Activated T-helper 17 cell treated with anti-CD3 and anti-CD28 coated beads, Interleukin-2, amount 50 U/mL, for 72 hours (primary cell): ENCODE results near the gene SNAP29. TPM values are rescaled to one million over a fixed set of nuclear protein-coding genes. Genes with fewer than 3 reads are reported as not detected.
"Not testable (repeated sequence)": the region's sequence is repeated elsewhere in the genome, so short reads cannot be mapped to it uniquely, and the experiment has no call there.

Experiments
- ATAC-seq: fragments of 150-1000 bp; cut with Tn5 transposase; replicated peaks from 2 replicates; pipeline ENCODE4 v1.10.0; 2021; ENCODE audit warnings: mild to moderate bottlenecking, moderate library complexity
- H3K27ac Mint-ChIP-seq: one replicate; pipeline ENCODE4 v1.8.0; 2022; ENCODE audit warnings: mixed read lengths
- H3K27me3 Mint-ChIP-seq: one replicate; pipeline ENCODE4 v1.8.0; 2022; ENCODE audit warnings: mixed read lengths
- H3K36me3 Mint-ChIP-seq: one replicate; pipeline ENCODE4 v1.8.0; 2022; ENCODE audit warnings: low read depth, mild to moderate bottlenecking, mixed read lengths
- H3K4me1 Mint-ChIP-seq: one replicate; pipeline ENCODE4 v1.8.0; 2022; ENCODE audit warnings: mixed read lengths
- H3K4me3 Mint-ChIP-seq: one replicate; pipeline ENCODE4 v1.8.0; 2022; ENCODE audit warnings: mild to moderate bottlenecking, mixed read lengths
- H3K9me3 Mint-ChIP-seq: one replicate; pipeline ENCODE4 v1.8.0; 2022; ENCODE audit warnings: mixed read lengths
- total RNA-seq, 2 donors: library from RNA; stranded (reverse); gene quantifications; one replicate each; pipeline ENCODE4 v1.2.3, GENCODE V29; 2022

Gene SNAP29
- total RNA-seq, 2 donors from 2014 or later: 22.4 to 29.5 TPM

- H3K27me3 Mint-ChIP-seq, H3K4me3 Mint-ChIP-seq, ATAC-seq, H3K4me1 Mint-ChIP-seq, H3K27ac Mint-ChIP-seq, H3K9me3 Mint-ChIP-seq: not testable (repeated sequence)
- peaks cover 80% of the 10 kb centered on the region for H3K36me3 Mint-ChIP-seq
These were observed 33.6 kb upstream of the SNAP29 start for GRCh38 chr22:20825216-20825615.

DNA sequence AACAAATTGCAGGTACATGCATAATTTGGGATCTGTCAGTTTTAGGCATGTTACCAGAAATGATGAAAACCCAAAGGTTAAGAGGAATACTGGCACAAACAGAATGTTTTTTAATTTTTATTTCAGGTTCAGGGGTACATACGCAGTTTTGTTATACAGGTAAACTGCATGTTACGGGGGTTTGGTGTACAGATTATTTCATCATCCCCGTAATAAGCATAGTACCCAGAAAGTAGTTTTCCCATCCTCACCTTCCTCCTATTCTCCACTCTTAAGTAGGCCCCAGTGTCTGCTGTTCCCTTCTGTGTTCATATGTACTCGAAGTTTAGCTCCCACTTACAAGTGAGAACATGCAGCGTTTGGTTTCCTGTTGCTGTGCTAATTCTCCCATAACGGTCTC is 33.2 kb upstream of the SNAP29 start:
- H3K36me3 Mint-ChIP-seq: peaks cover 80% of the 10 kb centered on the region

DNA sequence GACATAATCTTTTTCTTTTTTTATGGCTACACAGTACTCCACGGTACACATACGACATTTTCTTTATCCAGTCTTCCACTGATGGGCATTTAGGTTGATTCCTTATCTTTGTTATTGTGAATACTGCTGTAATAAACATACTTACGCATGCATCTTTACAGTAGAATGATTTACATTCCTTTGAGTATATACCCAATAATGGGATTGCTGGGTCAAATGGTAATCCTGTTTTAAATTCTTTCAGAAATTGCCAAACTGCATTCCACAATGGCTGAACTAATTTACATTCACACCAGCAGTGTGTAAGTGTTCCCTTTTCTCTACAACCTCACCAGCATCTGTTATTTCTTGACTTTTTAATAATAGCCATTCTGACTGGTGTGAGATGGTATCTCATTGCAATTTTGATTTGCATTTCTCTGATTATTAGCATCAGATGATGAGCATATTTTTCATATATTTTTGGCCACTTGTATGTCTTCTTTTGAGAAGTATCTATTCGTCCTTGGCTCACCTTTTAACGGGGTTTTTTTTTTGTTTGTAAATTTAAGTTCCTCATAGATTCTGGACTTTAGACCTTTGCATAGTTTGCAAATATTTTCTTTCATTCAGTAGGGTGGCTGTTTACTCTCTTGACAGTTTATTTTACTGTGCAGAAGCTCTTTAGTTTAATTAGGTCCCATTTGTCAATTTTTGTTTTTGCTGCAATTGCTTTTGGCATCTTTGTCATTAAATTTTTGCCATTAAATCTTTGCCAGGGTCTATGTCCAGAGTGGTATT is 32.2 kb upstream of the SNAP29 start:
- not testable (repeated sequence) for H3K27ac Mint-ChIP-seq, H3K4me3 Mint-ChIP-seq, H3K9me3 Mint-ChIP-seq, H3K27me3 Mint-ChIP-seq, H3K4me1 Mint-ChIP-seq, ATAC-seq
- peaks cover 85% of the 10 kb centered on the region for H3K36me3 Mint-ChIP-seq

More for the DNA sequence above, 33.2 kb upstream of the SNAP29 start:
- no peaks in the 10 kb centered on the region for H3K27me3 Mint-ChIP-seq
- H3K4me3 Mint-ChIP-seq: no peak overlapping the region
- H3K9me3 Mint-ChIP-seq: no peaks in the 10 kb centered on the region
- H3K4me1 Mint-ChIP-seq: no peaks in the 10 kb centered on the region
- ATAC-seq: no peak
- H3K27ac Mint-ChIP-seq: no peak overlapping the region

DNA sequence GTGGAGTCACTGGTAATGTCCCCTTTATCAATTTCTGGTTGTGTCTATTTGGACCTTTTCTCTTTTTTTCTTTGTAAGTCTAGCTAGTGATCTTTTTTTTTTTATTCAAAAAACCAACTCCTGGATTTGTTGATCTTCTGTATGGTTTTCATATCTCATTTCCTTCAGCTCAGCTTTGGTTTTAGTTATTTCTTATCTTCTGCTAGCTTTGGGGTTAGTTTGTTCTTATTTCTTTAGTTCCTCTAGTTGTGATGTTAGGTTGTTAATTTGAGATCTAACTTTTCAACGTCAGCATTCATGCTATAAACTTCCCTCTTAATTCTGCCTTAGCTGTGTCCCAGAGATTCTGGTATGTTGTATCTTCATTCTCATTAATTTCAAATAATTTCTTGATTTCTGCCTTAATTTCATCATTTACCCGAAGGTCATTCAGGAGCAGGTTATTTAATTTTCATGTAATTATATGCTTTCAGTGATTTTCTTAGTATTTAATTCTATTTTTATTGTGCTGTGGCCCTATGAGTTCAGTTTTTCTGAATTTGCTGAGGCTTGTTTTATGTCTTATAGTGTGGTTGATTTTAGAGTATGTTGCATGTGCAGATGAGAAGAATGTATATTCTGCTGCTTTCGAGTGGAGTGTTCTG is 29.2 kb upstream of the SNAP29 start:
- Mint-ChIP-seq H3K4me1 (no peaks in the 10 kb centered on the region), H3K4me3 (no peak overlapping the region), H3K9me3 (no peaks in the 10 kb centered on the region), H3K27me3 (no peaks in the 10 kb centered on the region), H3K36me3 (peaks cover 93% of the 10 kb centered on the region), H3K27ac (no peak overlapping the region)
- no peak for ATAC-seq

DNA sequence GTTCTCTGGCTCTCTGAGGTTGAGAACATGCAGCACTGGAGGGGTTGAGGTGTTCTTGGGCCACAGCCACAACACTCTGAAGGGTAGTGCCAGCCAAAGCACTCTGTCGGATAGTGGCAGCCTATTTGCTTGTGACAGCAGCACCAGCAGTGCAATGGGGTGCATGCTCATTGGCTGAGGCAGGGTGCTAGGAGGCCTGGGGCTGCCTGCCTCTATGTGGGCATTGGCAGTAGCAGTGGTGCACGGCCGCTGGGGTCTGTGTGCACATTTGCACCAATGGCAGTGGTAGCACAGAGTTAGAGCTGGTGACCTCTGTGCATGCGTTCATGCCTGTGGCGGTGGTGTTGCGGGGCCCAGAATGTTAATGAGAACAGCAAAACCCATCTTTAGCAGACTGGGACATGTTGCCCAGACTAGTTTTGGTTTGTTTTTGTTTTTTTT is 25.6 kb upstream of the SNAP29 start:
- no peak overlapping the region for H3K27ac Mint-ChIP-seq
- no peaks in the 10 kb centered on the region for H3K9me3 Mint-ChIP-seq
- no peak for ATAC-seq
- peaks cover 71% of the 10 kb centered on the region for H3K36me3 Mint-ChIP-seq
- no peak overlapping the region for H3K4me3 Mint-ChIP-seq
- no peaks in the 10 kb centered on the region for H3K27me3 Mint-ChIP-seq
- no peaks in the 10 kb centered on the region for H3K4me1 Mint-ChIP-seq

GRCh38 chr22:20834206-20834605 is 24.6 kb upstream of the SNAP29 start:
- no peaks in the 10 kb centered on the region for H3K4me1 Mint-ChIP-seq
- H3K4me3 Mint-ChIP-seq: no peak overlapping the region
- no peak for ATAC-seq

GRCh38 chr22:20834725-20835124 is 24.1 kb upstream of the SNAP29 start:
- Mint-ChIP-seq H3K9me3 (no peaks in the 10 kb centered on the region), H3K4me1 (peaks cover 1% of the 10 kb centered on the region), H3K27me3 (no peaks in the 10 kb centered on the region), H3K27ac (no peak overlapping the region), H3K4me3 (no peak overlapping the region), H3K36me3 (peaks cover 56% of the 10 kb centered on the region)
- ATAC-seq: no peak

More at GRCh38 chr22:20834206-20834605, 24.6 kb upstream of the SNAP29 start:
- no peaks in the 10 kb centered on the region for H3K27me3 Mint-ChIP-seq
- peaks cover 61% of the 10 kb centered on the region for H3K36me3 Mint-ChIP-seq
- H3K9me3 Mint-ChIP-seq: no peaks in the 10 kb centered on the region
- no peak overlapping the region for H3K27ac Mint-ChIP-seq

- no peak overlapping the region for H3K4me3 Mint-ChIP-seq
- peaks cover 31% of the 10 kb centered on the region for H3K36me3 Mint-ChIP-seq
- H3K27ac Mint-ChIP-seq: no peak overlapping the region
- H3K4me1 Mint-ChIP-seq: peaks cover 22% of the 10 kb centered on the region
- H3K9me3 Mint-ChIP-seq: no peaks in the 10 kb centered on the region
- H3K27me3 Mint-ChIP-seq: no peaks in the 10 kb centered on the region
- no peak for ATAC-seq
These were observed 21.6 kb upstream of the SNAP29 start for GRCh38 chr22:20836987-20837823.

GRCh38 chr22:20839354-20839753 is 19.5 kb upstream of the SNAP29 start:
- H3K9me3 Mint-ChIP-seq, H3K27me3 Mint-ChIP-seq, H3K27ac Mint-ChIP-seq, H3K36me3 Mint-ChIP-seq, H3K4me3 Mint-ChIP-seq, ATAC-seq: not testable (repeated sequence)
- peaks cover 29% of the 10 kb centered on the region for H3K4me1 Mint-ChIP-seq

DNA sequence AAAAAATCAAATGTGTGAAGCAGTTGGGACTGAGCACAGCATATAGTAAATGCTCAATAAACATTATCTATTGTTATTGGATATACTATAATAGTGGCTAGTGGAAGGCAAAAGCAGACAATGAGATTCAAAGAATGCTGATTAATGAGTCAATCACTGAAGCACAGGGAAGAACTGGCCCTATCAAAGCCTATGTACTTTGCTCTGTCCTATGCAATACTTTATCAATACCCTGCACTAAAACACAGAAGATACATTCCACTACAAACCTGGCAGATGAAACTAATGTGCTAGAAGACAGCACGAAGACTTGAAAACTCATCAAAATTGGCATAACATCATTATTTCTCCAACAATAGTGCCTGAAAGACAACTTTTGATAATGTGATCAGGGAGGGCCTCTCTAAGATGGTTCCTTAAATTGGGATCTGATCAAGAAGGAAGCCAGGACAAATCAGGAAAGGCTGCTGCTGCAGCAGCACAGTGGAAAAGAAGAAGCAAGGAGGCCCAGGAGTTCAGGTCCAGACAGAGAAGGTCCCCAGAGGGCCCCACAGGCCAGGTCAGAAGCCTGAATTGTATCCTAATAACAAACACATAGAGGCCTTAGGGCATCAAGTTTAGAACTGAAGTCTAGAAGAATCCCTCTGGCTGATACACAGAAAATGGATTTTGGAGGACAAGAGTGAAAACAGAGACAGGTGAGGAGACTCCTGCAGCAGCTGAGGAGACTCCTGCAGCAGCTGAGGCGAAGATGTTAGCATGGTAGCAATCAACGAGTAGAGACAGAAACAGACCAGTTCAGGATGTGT is 18.8 kb upstream of the SNAP29 start:
- no peaks in the 10 kb centered on the region for H3K27me3 Mint-ChIP-seq
- H3K27ac Mint-ChIP-seq: peak overlapping the region; percentile 64
- H3K36me3 Mint-ChIP-seq: peaks cover 4% of the 10 kb centered on the region
- H3K4me1 Mint-ChIP-seq: peaks cover 29% of the 10 kb centered on the region
- no peak for ATAC-seq
- no peaks in the 10 kb centered on the region for H3K9me3 Mint-ChIP-seq
- H3K4me3 Mint-ChIP-seq: no peak overlapping the region

DNA sequence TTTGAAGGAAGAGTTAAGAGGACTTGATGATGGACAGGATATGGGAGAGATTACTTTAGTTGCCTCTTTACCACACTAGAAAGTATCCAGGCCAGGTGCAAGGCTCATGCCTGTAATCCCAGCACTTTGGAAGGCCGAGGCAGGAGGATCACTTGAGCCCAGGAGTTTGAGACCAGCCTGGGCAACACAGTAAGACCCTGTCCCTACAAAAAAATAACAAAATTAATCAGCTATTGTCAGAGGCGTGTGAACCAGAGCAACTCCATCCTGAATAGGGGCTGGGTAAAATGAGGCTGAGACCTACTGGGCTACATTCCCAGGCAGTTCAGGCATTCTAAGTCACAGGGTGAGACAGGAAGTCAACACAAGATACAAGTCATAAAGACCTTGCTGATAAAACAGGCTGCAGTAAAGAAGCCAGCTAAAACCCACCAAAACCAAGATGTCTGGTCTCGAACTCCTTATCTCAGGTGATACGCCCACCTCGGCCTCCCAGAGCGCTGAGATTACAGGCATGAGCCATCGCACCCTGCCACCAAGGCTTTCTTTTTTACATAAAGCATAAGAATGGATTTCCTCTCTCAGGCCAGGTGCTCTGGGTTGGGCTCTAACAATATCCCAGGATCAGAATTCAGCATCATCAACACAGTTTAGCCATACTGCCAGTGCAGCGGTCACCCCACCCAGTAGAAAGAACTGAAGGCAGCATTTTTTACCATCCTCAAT is 18.0 kb upstream of the SNAP29 start:
- Mint-ChIP-seq H3K27me3 (no peaks in the 10 kb centered on the region), H3K4me1 (peaks cover 29% of the 10 kb centered on the region), H3K36me3 (no peaks in the 10 kb centered on the region), H3K4me3 (no peak overlapping the region), H3K9me3 (no peaks in the 10 kb centered on the region), H3K27ac (peak overlapping the region; percentile 64)
- ATAC-seq: no peak

- Mint-ChIP-seq H3K36me3 (no peaks in the 10 kb centered on the region), H3K9me3 (no peaks in the 10 kb centered on the region), H3K27ac (no peak overlapping the region), H3K4me1 (peaks cover 33% of the 10 kb centered on the region), H3K4me3 (no peak overlapping the region), H3K27me3 (no peaks in the 10 kb centered on the region)
- ATAC-seq: no peak
These were observed 15.3 kb upstream of the SNAP29 start for GRCh38 chr22:20843501-20843900.
